HG03025 (cell line): ENCODE results near the gene RALGAPA2.

Source experiments
- ATAC-seq: cut with Tn5 transposase; IDR thresholded peaks from one replicate; pipeline ENCODE4 v1.9.1; 2021; ENCODE audit warnings: mild to moderate bottlenecking, moderate library complexity; ENCODE audit not compliant: unreplicated experiment, low FRiP score

The RALGAPA2 gene

GRCh38 chr20:20414640-20415220 is 297.7 kb downstream of the RALGAPA2 start:
- no peak for ATAC-seq

DNA sequence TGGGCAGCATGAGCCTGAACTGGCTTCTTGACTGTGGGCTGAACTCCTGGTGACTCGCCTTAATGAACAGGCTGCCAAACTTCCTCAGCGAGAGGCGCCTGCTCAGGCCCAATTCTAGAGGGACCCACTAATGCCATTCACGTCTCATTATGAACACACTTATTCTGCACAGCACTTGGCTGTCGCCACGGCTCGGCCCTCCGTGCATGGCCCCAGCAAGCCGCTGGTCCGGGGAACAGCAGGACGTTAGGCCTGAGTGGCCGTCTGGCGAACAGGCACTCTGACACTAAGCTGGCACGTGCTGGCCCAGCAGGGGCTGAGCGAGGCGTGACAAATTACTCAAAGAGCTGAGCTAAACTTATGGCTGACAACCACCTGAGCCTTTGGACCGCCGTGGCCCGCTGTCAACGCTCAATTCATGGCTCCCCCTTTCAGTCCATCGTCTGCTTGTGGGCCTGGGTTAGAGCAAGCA is 298.6 kb downstream of the RALGAPA2 start:
- no peak for ATAC-seq

DNA sequence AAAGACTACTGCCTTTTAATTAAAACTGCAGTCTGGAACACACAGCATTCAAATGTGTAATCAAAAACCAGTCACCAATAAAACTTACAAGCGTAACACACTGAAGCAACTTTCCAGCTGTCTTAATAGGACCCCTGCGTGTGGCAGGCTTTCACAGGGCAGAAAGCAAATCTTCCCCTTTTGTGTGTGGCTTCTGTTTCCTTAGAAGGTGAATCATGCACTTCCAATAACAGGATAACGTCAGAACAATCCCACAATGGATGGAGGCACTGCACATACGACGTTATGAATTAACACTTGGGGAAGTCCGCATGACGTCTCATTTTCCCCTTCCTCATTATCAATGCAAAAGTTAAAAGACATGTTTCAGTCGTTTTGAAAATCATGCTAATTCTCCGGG is 299.7 kb downstream of the RALGAPA2 start:
- no peak for ATAC-seq

DNA sequence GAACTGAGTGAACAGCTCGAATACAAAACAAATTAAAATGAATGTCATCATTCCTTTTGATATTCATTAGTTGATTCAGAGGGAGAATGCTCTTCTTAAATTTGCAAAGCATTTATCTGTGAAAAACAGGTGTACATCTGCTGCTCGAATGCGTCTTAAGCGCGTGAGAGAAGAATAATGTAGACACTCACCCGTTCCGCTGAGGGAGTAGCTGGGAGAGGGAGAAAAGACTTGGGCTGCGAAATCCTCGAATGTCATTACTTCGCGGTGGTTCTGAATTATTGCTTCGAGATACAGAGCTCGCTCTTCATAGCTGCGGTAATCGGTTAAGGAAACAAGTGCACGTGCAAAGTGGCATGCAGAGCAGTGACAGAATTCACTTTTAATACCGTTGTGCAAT is 300.6 kb downstream of the RALGAPA2 start:
- ATAC-seq = no peak

DNA sequence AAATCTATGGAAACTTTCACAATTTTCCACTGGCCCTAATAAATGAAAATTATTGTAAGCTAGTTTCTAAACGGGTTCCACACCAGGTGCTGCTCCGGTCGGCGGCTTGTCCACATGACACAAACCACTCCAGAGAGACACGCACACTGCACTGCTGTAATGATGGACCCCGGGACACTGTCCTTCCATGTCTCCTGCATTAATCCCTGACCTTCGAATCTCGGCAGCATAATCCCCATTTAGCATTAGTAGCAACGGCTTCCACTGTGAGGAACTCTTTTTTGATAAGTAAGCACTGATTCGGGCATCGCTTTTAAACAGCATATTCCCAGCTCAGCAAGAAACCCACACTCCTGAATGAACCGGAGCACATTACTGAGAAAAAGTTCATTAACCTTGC is 301.0 kb downstream of the RALGAPA2 start:
- no peak for ATAC-seq

GRCh38 chr20:20410678-20411077 is 301.8 kb downstream of the RALGAPA2 start:
- ATAC-seq = no peak

GRCh38 chr20:20409331-20409730 is 303.1 kb downstream of the RALGAPA2 start:
- no peak for ATAC-seq

DNA sequence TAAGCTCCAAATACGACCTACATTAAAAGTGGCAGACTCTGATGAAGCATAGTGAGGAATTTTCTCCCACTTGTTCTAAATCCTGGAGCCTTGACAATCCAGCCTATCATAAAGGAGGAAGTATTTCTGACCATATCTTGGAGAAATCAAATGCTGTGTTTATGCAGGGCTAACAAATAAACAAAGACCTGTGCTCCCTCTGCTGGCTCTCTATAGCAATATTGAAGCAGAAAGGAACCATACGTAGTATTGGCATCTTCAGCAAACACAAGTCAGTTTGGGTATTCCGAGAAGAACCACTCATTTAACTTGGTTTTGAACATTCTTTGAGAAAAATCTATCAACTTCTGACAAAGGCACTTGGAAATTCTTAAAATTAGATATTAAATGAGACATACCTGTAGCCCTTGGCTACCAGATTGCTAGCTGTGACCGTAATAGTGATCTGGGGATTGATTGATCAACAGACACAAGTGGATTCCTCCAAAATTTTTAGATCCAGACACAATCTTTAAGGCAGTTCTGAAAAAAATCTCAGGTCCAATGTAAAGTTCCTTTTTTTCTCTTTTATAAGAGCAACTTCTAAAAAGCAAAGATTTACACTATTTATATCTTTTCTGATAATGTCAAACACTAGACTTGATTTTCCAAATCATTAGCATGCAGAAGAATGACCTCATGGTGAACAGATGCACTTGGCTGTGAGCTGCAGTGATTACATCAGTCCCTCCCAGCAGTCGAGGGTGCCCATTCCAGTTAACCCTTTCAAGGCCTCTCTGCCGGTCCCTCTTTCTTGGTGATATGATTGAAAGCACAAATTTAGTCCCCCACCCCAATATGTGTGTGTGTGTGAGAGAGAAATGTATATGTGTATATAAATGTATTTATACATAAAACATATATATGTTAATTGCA is 304.3 kb downstream of the RALGAPA2 start:
- ATAC-seq = no peak

DNA sequence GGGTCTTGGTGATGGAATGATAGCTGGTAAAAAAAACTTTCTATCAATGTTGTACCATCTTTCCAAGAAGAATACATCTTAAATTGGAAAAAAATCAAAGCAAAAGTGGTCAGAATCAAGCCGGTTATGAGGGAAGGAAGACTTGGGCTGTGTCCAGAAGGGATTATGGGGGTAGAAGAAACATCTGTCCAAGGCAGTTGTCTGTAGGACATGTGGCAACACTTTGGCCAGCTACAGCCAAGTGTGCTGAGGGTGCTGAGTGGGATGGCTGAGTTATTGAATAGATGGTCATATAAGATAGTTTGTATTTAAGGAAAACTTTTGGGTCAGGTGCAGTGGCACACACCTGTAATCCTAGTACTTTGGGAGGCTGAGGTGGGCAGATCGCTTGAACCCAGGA is 306.1 kb downstream of the RALGAPA2 start:
- ATAC-seq = no peak

DNA sequence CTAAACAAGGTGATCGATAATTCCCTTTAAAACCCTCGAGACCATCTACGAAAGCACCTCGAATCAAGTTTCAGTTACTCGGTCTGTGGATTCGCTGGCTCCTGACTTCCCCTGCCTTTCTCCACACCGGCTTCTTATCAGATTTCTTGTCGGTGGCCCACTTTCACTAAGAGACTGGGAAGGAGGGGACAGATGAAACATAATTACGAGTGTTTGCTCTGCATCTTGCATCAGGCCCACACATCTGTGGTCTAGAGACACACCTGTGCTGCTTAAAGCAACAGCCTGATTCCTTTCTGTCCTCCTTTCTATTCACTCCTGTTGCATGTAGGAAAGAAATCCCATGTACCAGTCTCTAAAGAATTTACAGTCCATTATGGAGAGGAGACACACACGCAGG is 306.8 kb downstream of the RALGAPA2 start:
- ATAC-seq = no peak

DNA sequence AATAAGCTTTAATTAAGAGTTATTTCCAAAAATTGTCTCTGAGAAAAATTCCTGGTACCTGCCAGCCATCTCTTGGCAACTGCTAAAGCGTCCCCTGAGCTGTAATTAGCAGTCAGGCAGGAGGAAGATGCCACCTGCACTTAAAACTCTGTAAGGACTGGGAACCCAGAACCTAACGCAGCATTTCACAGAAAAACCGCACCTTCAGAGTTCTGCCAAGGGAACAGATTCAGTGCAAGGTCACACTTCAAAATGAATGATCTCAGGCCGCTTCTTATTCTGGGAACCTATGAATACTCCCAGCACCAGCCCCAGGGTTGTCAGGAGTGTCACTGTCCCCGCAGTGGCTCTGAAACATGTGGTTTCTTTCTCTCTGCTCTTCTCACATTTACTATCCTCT is 307.8 kb downstream of the RALGAPA2 start:
- ATAC-seq = no peak

DNA sequence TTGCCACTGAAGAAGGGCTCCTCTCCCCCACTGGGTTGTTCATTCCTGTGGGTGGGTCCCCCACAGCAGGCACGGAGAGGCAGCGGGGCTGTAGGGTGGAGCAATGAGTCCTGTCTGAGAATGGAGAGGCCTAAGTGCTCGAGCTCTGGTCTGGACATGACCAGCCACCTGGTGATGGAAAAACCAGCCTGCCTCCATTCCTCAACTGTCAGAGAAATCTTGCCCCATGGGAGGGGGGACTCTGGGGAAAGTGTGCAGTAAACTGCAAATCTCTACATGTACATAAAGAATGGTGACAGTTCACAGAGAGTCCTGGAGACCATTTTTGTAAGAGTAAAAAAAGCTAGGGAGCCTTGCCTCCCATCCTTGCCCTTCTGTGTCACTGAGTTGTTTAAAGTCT is 310.5 kb downstream of the RALGAPA2 start:
- no peak for ATAC-seq

- no peak for ATAC-seq
Measured at GRCh38 chr20:20399531-20400500, 312.6 kb downstream of the RALGAPA2 start.

DNA sequence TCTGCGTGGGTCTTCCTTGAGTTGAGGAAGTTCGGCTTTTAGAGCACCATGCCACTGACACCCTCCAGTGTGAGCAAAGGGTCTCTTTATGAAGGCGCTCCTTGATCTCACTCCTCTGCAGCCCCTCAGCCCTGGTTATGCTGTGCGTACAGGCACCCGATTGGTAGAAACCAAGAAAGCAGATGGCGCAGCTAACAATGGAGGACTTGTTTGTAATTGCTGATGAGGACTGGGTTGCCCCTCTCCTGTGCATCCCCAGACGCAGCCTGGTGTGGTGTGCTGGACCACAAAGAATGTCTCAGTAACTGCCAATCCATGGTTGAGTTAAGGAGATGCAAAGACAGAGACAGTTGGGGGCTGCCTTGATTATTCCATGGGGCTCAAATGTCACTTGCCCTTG is 314.3 kb downstream of the RALGAPA2 start:
- ATAC-seq = no peak

DNA sequence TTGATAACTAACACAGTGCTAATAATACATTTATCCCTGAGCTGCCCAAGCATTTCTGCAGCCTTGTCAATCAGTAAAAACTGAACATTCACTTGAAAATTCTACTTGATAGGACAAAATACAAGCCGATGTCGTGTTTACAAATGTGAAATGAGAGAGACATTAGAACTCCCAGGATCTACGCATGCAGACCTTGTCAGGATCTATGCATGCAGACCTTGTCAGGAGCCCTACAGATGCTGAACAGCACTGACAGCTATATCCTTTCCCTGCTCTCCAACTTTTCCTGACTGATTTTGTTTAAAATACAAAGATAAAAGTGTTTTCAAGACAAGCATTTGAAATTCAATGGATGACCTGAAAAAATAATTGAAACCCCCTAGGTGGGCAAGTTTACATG is 315.6 kb downstream of the RALGAPA2 start:
- ATAC-seq = no peak

DNA sequence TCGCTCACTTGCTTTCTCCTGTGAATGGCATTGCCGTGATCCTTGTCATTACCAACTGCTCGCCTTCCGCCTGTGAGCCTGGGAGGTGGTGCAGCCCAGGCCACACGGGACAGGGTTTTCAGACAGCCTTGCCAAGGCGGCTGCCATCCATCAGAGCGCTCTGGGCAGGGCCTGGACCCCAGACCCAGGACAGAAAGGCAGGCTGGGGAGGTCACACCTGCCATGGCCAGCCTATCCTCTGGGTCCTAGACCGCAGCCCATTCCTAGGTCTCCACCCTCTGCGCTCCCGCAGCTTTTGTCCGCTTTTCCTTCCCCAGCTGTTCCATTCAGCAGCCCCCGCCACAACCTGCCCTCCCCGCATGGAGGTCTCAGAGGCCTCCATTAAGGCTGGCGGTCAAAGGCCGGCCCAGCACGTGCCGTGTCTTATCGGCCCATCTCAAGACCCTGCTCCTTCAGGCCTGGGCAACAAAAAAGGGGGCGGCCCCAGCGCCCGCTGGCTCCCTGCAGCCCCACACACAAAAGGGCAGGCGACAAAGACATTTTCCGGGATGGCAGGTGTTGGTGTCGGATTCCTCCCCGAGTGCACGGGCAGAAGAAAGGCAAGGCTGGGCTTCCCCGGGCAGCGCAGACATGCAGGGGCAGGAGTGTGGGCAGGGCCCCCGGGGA is 316.4 kb downstream of the RALGAPA2 start:
- ATAC-seq = no peak

- ATAC-seq = no peak
Measured at GRCh38 chr20:20395087-20395486, 317.4 kb downstream of the RALGAPA2 start.

- ATAC-seq = no peak
Measured at GRCh38 chr20:20393207-20394120, 319.0 kb downstream of the RALGAPA2 start.

GRCh38 chr20:20391766-20392165 is 320.7 kb downstream of the RALGAPA2 start:
- no peak for ATAC-seq
